IMR-90 (cell line): Measurements from ENCODE around the gene OARD1. TPM values are rescaled to one million over a fixed set of nuclear protein-coding genes. Genes with fewer than 3 reads are reported as not detected.

Experiments
- ATAC-seq: fragments of 200-7000 bp; cut with Tn5 transposase; 2 replicates; pipeline ENCODE4 v1.9.1; 2020; ENCODE audit warnings: low read depth, mild to moderate bottlenecking, moderate library complexity
- BruUV-seq: library from RNA; stranded (reverse); fragments of 400-500 nt; replicated peaks from 2 replicates; lab custom pipeline; 2021; lab: Mats Ljungman, UMichigan
- CTCF ChIA-PET: fragments of 300-600 bp; formaldehyde crosslinking; extraction: SDS; loops from one replicate; lab custom pipeline; 2021; ENCODE audit warnings: antibody characterized with exemption; lab: Yijun Ruan, JAX
- POLR2A ChIA-PET: fragments of 300-600 bp; sonication (Branson Sonifier 250); formaldehyde crosslinking; loops from one replicate; lab custom pipeline; 2022; ENCODE audit warnings: antibody characterized with exemption; ENCODE audit not compliant: unreplicated experiment; lab: Charles Lee
- DNase-seq: peaks from one replicate; pipeline ENCODE4 v3.0.0; 2013
- H2AFZ ChIP-seq: replicated peaks from 2 replicates; pipeline ENCODE3; 2013; ENCODE audit warnings: low read length, mild to moderate bottlenecking; ENCODE audit not compliant: poor library complexity
- H2AK5ac ChIP-seq: 2 replicates; pipeline ENCODE4 v1.6.1; 2013; ENCODE audit warnings: low read depth, low read length, inconsistent platforms
- H2AK9ac ChIP-seq: replicated peaks from 2 replicates; pipeline ENCODE3; 2013; ENCODE audit warnings: mild to moderate bottlenecking, low read depth, low read length, moderate library complexity; ENCODE audit not compliant: poor library complexity
- H2BK120ac ChIP-seq: 2 replicates; pipeline ENCODE4 v1.6.1; 2013; ENCODE audit warnings: low read depth, low read length, inconsistent platforms
- H2BK15ac ChIP-seq: 3 replicates; pipeline ENCODE4 v1.6.1; 2013; ENCODE audit warnings: low read depth, low read length, inconsistent platforms
- H2BK20ac ChIP-seq: 2 replicates; pipeline ENCODE4 v1.6.1; 2013; ENCODE audit warnings: low read depth, mild to moderate bottlenecking, inconsistent platforms, low read length, moderate library complexity
- H2BK5ac ChIP-seq: 2 replicates; pipeline ENCODE4 v1.6.1; 2013; ENCODE audit warnings: mild to moderate bottlenecking, low read depth, low read length, inconsistent platforms; ENCODE audit not compliant: poor library complexity, severe bottlenecking
- H3K14ac ChIP-seq: replicated peaks from 2 replicates; pipeline ENCODE4 v1.6.1; 2013; ENCODE audit warnings: low read depth, low read length, inconsistent platforms
- H3K18ac ChIP-seq: 2 replicates; pipeline ENCODE4 v1.6.1; 2013; ENCODE audit warnings: low read depth, low read length, control low read depth
- H3K23ac ChIP-seq: 2 replicates; pipeline ENCODE4 v1.6.1; 2013; ENCODE audit warnings: low read depth, low read length, inconsistent platforms
- H3K27ac ChIP-seq: 2 replicates; pipeline ENCODE4 v1.5.1; 2013; ENCODE audit warnings: mild to moderate bottlenecking, control low read depth, low read length; ENCODE audit not compliant: insufficient read depth
- H3K27me3 ChIP-seq: 2 replicates; pipeline ENCODE4 v1.6.1; 2013; ENCODE audit warnings: low read length; ENCODE audit not compliant: control insufficient read depth, insufficient read depth
- H3K36me3 ChIP-seq: 2 replicates; pipeline ENCODE4 v1.6.1; 2013; ENCODE audit warnings: low read length, mixed read lengths; ENCODE audit not compliant: control insufficient read depth, insufficient read depth
- H3K4ac ChIP-seq: 2 replicates; pipeline ENCODE4 v1.6.1; 2013; ENCODE audit warnings: low read depth, low read length, inconsistent platforms
- H3K4me1 ChIP-seq: 2 replicates; pipeline ENCODE4 v1.6.1; 2013; ENCODE audit warnings: low read length, mixed read lengths; ENCODE audit not compliant: control insufficient read depth, insufficient read depth
- H3K4me2 ChIP-seq: 2 replicates; pipeline ENCODE4 v1.6.1; 2013; ENCODE audit warnings: low read depth, mild to moderate bottlenecking, control low read depth, low read length, moderate library complexity
- H3K4me3 ChIP-seq: 2 replicates; pipeline ENCODE4 v1.5.1; 2013; ENCODE audit warnings: low read depth, mild to moderate bottlenecking, control low read depth, low read length, moderate library complexity; ENCODE audit not compliant: insufficient read depth
- H3K56ac ChIP-seq: 2 replicates; pipeline ENCODE4 v1.6.1; 2013; ENCODE audit warnings: low read length, inconsistent platforms; ENCODE audit not compliant: insufficient read depth; ENCODE audit errors: extremely low read depth
- H3K79me1 ChIP-seq, 2 experiments: 2 replicates each; pipeline ENCODE4 v1.6.1; 2013; ENCODE audit warnings: low read length in 2 of 2, inconsistent platforms in 1 of 2, low read depth in 1 of 2
- H3K9ac ChIP-seq: 2 replicates; pipeline ENCODE4 v1.6.1; 2013; ENCODE audit warnings: low read depth, low read length, control low read depth
- H3K9me1 ChIP-seq: 2 replicates; pipeline ENCODE4 v1.6.1; 2013; ENCODE audit warnings: low read length, inconsistent platforms; ENCODE audit not compliant: insufficient read depth
- H3K9me3 ChIP-seq: 2 replicates; pipeline ENCODE4 v1.6.1; 2013; ENCODE audit warnings: low read length; ENCODE audit not compliant: control insufficient read depth, insufficient read depth
- H4K20me1 ChIP-seq: 2 replicates; pipeline ENCODE4 v1.6.1; 2013; ENCODE audit warnings: low read length, inconsistent platforms; ENCODE audit not compliant: insufficient read depth
- H4K5ac ChIP-seq: 2 replicates; pipeline ENCODE4 v1.6.1; 2013; ENCODE audit warnings: mild to moderate bottlenecking, low read depth, low read length, control low read depth
- H4K8ac ChIP-seq, 2 experiments: 2 replicates each; pipeline ENCODE4 v1.6.1; 2013; ENCODE audit warnings: low read depth in 2 of 2, low read length in 2 of 2, control low read depth in 1 of 2, inconsistent platforms in 1 of 2
- H4K91ac ChIP-seq: 2 replicates; pipeline ENCODE4 v1.6.1; 2013; ENCODE audit warnings: low read depth, low read length, inconsistent platforms; ENCODE audit not compliant: insufficient read depth
- MAFK ChIP-seq: IDR thresholded peaks from 2 replicates; pipeline ENCODE4 v1.6.1; 2012; ENCODE audit warnings: low read depth, low read length, improper control_type of control experiment
- WGBS, 2 experiments: methylation state at CpG; one replicate each; pipeline versions ENCODE4 v1.1.5 to v1.1.7; 2013; ENCODE audit warnings: missing lambda C conversion rate in 2 of 2; ENCODE audit not compliant: insufficient read length in 1 of 2; ENCODE audit errors: extremely low coverage in 2 of 2; 5-methylcytosine and 5-hydroxymethylcytosine counted together
- dilution Hi-C: fragments of 300-500 bp; cut with HindIII; formaldehyde crosslinking; loops from one replicate; pipeline ENCODE4 v1.14.3; 2018; ENCODE audit warnings: low sequenced_read_pairs; ENCODE audit not compliant: unreplicated experiment
- in situ Hi-C: fragments of 300-500 bp; cut with MboI; formaldehyde crosslinking; loops from 3 replicates; pipeline ENCODE4 v1.14.3; 2019; ENCODE audit warnings: low sequenced_read_pairs, inconsistent platforms, mixed read lengths
- intact Hi-C: fragments of 100-400 bp; cut with micrococcal nuclease; formaldehyde crosslinking; loops from 2 replicates; pipeline ENCODE4 v1.10.0; 2022
- polyA plus RNA-seq, 3 experiments: library from polyadenylated mRNA; depleted of rRNA; stranded (reverse); fragments of >200 nt; gene quantifications; 2 replicates each; pipeline ENCODE4 v1.2.3, GENCODE V29; 2012; ENCODE audit warnings: low replicate concordance in 1 of 3
- total RNA-seq: library from RNA; depleted of rRNA; stranded (reverse); fragments of >200 nt; gene quantifications from 2 replicates; pipeline ENCODE4 v1.2.3, GENCODE V29; 2012; rRNA removed
- TF ChIP-seq, protein P1 (sequence below): conservative IDR thresholded peaks from 2 replicates; pipeline ENCODE4 v1.5.1; 2012; ENCODE audit warnings: mild to moderate bottlenecking, low read depth, low read length, improper control_type of control experiment

Gene OARD1
- total and polyA plus RNA-seq, 2 of the 4 experiments (the other 2 are of a cell fraction) = 2.3 to 5.5 TPM

DNA sequence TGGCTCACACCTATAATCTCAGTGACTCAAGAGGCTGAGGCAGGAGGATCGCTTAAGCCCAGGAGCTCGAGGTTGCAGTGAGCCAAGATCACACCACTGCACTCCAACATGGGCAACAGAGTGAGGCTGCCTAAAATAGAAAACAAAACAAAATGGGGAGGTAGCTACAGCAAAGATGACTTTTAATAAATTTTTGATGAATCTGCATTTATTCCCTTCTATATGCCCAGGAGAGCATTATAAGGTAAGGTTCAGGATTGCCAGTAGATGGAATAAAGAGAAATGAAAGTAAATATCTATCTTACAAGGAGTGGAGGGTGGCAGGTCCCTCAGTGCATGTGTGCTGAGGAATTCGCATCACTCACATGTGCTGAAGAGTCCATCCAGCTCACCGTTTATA lies 57.4 kb downstream of the OARD1 start:
- no TSS peak for BruUV-seq
- 72% methylated on average over 2 of the region's 4 CpGs; no CpG with 5 or more reads in 1 of the 2 experiments for WGBS, 2 experiments
- no peak overlapping the region for H2BK120ac ChIP-seq

More for the DNA sequence above, 57.4 kb downstream of the OARD1 start:
- Histone ChIP-seq H3K9me3 (0 out of 2 replicates have a peak, but pooled peaks cover 2% of the 10 kb centered on the region), H3K4ac (no peak overlapping the region), H4K5ac (no peak overlapping the region), H4K91ac (no peak overlapping the region), H2AK9ac (no peak overlapping the region), H3K9ac (no peak overlapping the region), H3K4me1 (no peaks in the 10 kb centered on the region), H2AFZ (no peak overlapping the region), H3K36me3 (no peaks in the 10 kb centered on the region), H3K23ac (no peak overlapping the region), H3K18ac (no peak overlapping the region), H4K20me1 (no peaks in the 10 kb centered on the region), H2AK5ac (no peak overlapping the region), H3K4me2 (no peak overlapping the region), H3K9me1 (no peaks in the 10 kb centered on the region), H4K8ac (no peak overlapping the region), H3K79me1 (no peaks in the 10 kb centered on the region), H2BK15ac (no peak overlapping the region), H3K27me3 (peaks cover 23% of the 10 kb centered on the region), H3K4me3 (no peak overlapping the region), H2BK5ac (no peak overlapping the region), H3K56ac (no peak overlapping the region), H3K14ac (no peak overlapping the region), H2BK20ac (no peak overlapping the region), H3K27ac (no peak overlapping the region)
- intact Hi-C loops = no loop called here
- ATAC-seq (no peak), DNase-seq (no peak)
- in situ Hi-C loops = no loop called here
- CTCF ChIA-PET = interaction anchor here (1.3 kb wide), 1 partner anchor 120 kb away, joined by 5 read pairs; no protein-coding TSS in a partner anchor
- peak; percentile 32; the same call in 1 of the 2 replicates for TF ChIP-seq MAFK
- TF ChIP-seq, protein P1, sequence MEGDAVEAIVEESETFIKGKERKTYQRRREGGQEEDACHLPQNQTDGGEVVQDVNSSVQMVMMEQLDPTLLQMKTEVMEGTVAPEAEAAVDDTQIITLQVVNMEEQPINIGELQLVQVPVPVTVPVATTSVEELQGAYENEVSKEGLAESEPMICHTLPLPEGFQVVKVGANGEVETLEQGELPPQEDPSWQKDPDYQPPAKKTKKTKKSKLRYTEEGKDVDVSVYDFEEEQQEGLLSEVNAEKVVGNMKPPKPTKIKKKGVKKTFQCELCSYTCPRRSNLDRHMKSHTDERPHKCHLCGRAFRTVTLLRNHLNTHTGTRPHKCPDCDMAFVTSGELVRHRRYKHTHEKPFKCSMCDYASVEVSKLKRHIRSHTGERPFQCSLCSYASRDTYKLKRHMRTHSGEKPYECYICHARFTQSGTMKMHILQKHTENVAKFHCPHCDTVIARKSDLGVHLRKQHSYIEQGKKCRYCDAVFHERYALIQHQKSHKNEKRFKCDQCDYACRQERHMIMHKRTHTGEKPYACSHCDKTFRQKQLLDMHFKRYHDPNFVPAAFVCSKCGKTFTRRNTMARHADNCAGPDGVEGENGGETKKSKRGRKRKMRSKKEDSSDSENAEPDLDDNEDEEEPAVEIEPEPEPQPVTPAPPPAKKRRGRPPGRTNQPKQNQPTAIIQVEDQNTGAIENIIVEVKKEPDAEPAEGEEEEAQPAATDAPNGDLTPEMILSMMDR = no peak
- POLR2A ChIA-PET = no interaction called here
- dilution Hi-C loops = no loop called here

Other genes starting within 250 kb of the OARD1 start
- gene UNC5CL, start 33.1 kb downstream of the OARD1 start, total RNA-seq = not detected in 2 replicates
- gene UNC5CL, start 33.1 kb downstream of the OARD1 start, polyA plus RNA-seq (2012; rRNA removed) = not detected in 2 replicates
- gene TSPO2, start 29.9 kb downstream of the OARD1 start, total RNA-seq = not detected in 2 replicates
- not detected in 2 replicates for gene TSPO2, start 29.9 kb downstream of the OARD1 start, polyA plus RNA-seq (2012; rRNA removed)
- gene APOBEC2, start 19.2 kb downstream of the OARD1 start, total RNA-seq = not detected in 2 replicates
- gene APOBEC2, start 19.2 kb downstream of the OARD1 start, polyA plus RNA-seq (2012; rRNA removed) = not detected in 2 replicates
- gene NFYA, start 618 bp upstream of the OARD1 start, total RNA-seq = 21.9 and 28.5 TPM in 2 replicates
- 10.9 and 12.3 TPM in 2 replicates for gene NFYA, start 618 bp upstream of the OARD1 start, polyA plus RNA-seq (2012; rRNA removed)
- not detected in 2 replicates for gene TREML1, start 82.0 kb upstream of the OARD1 start, total RNA-seq
- gene TREML1, start 82.0 kb upstream of the OARD1 start, polyA plus RNA-seq (2012; rRNA removed) = not detected in 2 replicates
- not detected in 2 replicates for gene TREM2, start 90.8 kb upstream of the OARD1 start, total RNA-seq
- not detected in 2 replicates for gene TREM2, start 90.8 kb upstream of the OARD1 start, polyA plus RNA-seq (2012; rRNA removed)
- gene TREML2, start 128.8 kb upstream of the OARD1 start, total RNA-seq = not detected in 2 replicates
- gene TREML2, start 128.8 kb upstream of the OARD1 start, polyA plus RNA-seq (2012; rRNA removed) = not detected in 2 replicates
- not detected in 2 replicates for gene TREML4, start 156.0 kb upstream of the OARD1 start, total RNA-seq
- gene TREML4, start 156.0 kb upstream of the OARD1 start, polyA plus RNA-seq (2012; rRNA removed) = not detected in 2 replicates
- not detected in 2 replicates for gene TREM1, start 214.3 kb upstream of the OARD1 start, total RNA-seq
- gene TREM1, start 214.3 kb upstream of the OARD1 start, polyA plus RNA-seq (2012; rRNA removed) = not detected in 2 replicates